H9 (cell line): ENCODE measurements around the gene KCNQ2. TPM values are rescaled to one million over a fixed set of nuclear protein-coding genes. Genes with fewer than 3 reads are reported as not detected.

ENCODE experiments used
- DNase-seq: peaks from one replicate; pipeline ENCODE4 v3.0.0-alpha.2; 2017
- H2AFZ ChIP-seq: one replicate; pipeline ENCODE4 v1.6.1; 2013; ENCODE audit warnings: mild to moderate bottlenecking, low read length, control low read depth, moderate library complexity
- H2AK5ac ChIP-seq: 2 replicates; pipeline ENCODE4 v1.6.1; 2013; ENCODE audit warnings: low read length, control low read depth, mixed read lengths; ENCODE audit not compliant: insufficient read length
- H2BK120ac ChIP-seq: one replicate; pipeline ENCODE4 v1.6.1; 2013; ENCODE audit warnings: low read depth, mild to moderate bottlenecking, low read length, control low read depth, inconsistent platforms; ENCODE audit not compliant: poor library complexity, severe bottlenecking
- H2BK12ac ChIP-seq: 2 replicates; pipeline ENCODE4 v1.6.1; 2013; ENCODE audit warnings: low read length, control low read depth, mixed read lengths, low read depth; ENCODE audit not compliant: insufficient read length
- H2BK15ac ChIP-seq: 2 replicates; pipeline ENCODE4 v1.6.1; 2013; ENCODE audit warnings: low read depth, low read length, control low read depth
- H2BK20ac ChIP-seq: one replicate; pipeline ENCODE4 v1.6.1; 2013; ENCODE audit warnings: low read depth, mild to moderate bottlenecking, low read length, control low read depth, inconsistent platforms; ENCODE audit not compliant: poor library complexity, severe bottlenecking
- H2BK5ac ChIP-seq: 2 replicates; pipeline ENCODE4 v1.6.1; 2013; ENCODE audit warnings: low read length, control low read depth, mixed read lengths; ENCODE audit not compliant: insufficient read length
- H3K14ac ChIP-seq: 2 replicates; pipeline ENCODE4 v1.6.1; 2013; ENCODE audit warnings: low read length, control low read depth; ENCODE audit not compliant: insufficient read depth
- H3K18ac ChIP-seq: 2 replicates; pipeline ENCODE4 v1.6.1; 2013; ENCODE audit warnings: low read depth, mild to moderate bottlenecking, mixed read lengths, low read length, control low read depth; ENCODE audit not compliant: insufficient read length
- H3K23ac ChIP-seq: 2 replicates; pipeline ENCODE4 v1.6.1; 2013; ENCODE audit warnings: low read length, control low read depth, mixed read lengths, low read depth; ENCODE audit not compliant: insufficient read length
- H3K23me2 ChIP-seq: 2 replicates; pipeline ENCODE4 v1.6.1; 2013; ENCODE audit warnings: low read depth, mild to moderate bottlenecking, mixed read lengths, low read length, control low read depth; ENCODE audit not compliant: insufficient read length, poor library complexity, severe bottlenecking
- H3K27ac ChIP-seq: 2 replicates; pipeline ENCODE4 v1.5.1; 2013; ENCODE audit warnings: low read length, control low read depth, mixed read lengths, low read depth; ENCODE audit not compliant: insufficient read length
- H3K27me3 ChIP-seq: 2 replicates; pipeline ENCODE4 v1.6.1; 2013; ENCODE audit warnings: low read length, control low read depth, inconsistent platforms; ENCODE audit not compliant: insufficient read depth
- H3K4ac ChIP-seq: 2 replicates; pipeline ENCODE4 v1.6.1; 2013; ENCODE audit warnings: low read depth, mild to moderate bottlenecking, control low read depth, inconsistent platforms, low read length, moderate library complexity
- H3K4me1 ChIP-seq: 2 replicates; pipeline ENCODE4 v1.6.1; 2013; ENCODE audit warnings: low read length, control low read depth, inconsistent platforms; ENCODE audit not compliant: insufficient read depth
- H3K4me2 ChIP-seq: 2 replicates; pipeline ENCODE4 v1.6.1; 2013; ENCODE audit warnings: low read length, control low read depth, mixed read lengths; ENCODE audit not compliant: insufficient read length, insufficient read depth
- H3K56ac ChIP-seq: 2 replicates; pipeline ENCODE4 v1.6.1; 2013; ENCODE audit warnings: low read depth, mild to moderate bottlenecking, mixed read lengths, low read length, control low read depth; ENCODE audit not compliant: insufficient read length
- H3K79me1 ChIP-seq: 2 replicates; pipeline ENCODE4 v1.6.1; 2013; ENCODE audit warnings: low read depth, mild to moderate bottlenecking, moderate library complexity, low read length, control low read depth, inconsistent platforms; ENCODE audit not compliant: insufficient read depth, poor library complexity, severe bottlenecking
- H3K79me2 ChIP-seq: 2 replicates; pipeline ENCODE4 v1.6.1; 2013; ENCODE audit warnings: low read length, control low read depth, inconsistent platforms; ENCODE audit not compliant: insufficient read depth
- H3K9ac ChIP-seq: 2 replicates; pipeline ENCODE4 v1.6.1; 2013; ENCODE audit warnings: low read length, control low read depth, mixed read lengths; ENCODE audit not compliant: insufficient read length; ENCODE audit errors: extremely low read depth
- H3K9me3 ChIP-seq: one replicate; pipeline ENCODE4 v1.6.1; 2013; ENCODE audit warnings: low read depth, low read length, inconsistent platforms; ENCODE audit not compliant: control insufficient read depth
- H3T11ph ChIP-seq: one replicate; pipeline ENCODE4 v1.6.1; 2013; ENCODE audit warnings: mild to moderate bottlenecking, low read length, control low read depth, inconsistent platforms
- H4K20me1 ChIP-seq: one replicate; pipeline ENCODE4 v1.6.1; 2013; ENCODE audit not compliant: control insufficient read depth, insufficient read length, insufficient read depth
- H4K5ac ChIP-seq: 2 replicates; pipeline ENCODE4 v1.6.1; 2013; ENCODE audit warnings: low read depth, mild to moderate bottlenecking, mixed read lengths, low read length, control low read depth; ENCODE audit not compliant: insufficient read length
- H4K8ac ChIP-seq: replicated peaks from 2 replicates; pipeline ENCODE4 v1.6.1; 2013; ENCODE audit warnings: low read length, control low read depth, mixed read lengths, low read depth; ENCODE audit not compliant: insufficient read length
- H4K91ac ChIP-seq: 2 replicates; pipeline ENCODE4 v1.6.1; 2013; ENCODE audit warnings: low read depth, mild to moderate bottlenecking, moderate library complexity, mixed read lengths, low read length, control low read depth; ENCODE audit not compliant: insufficient read length
- H3K27ac Mint-ChIP-seq, 3 experiments: 2 replicates in 2 of 3; 3 replicates in 1 of 3; pipeline ENCODE4 v1.8.0; 2020 to 2021; ENCODE audit warnings: mixed read lengths in 3 of 3, mild to moderate bottlenecking in 1 of 3, moderate library complexity in 1 of 3
- H3K27me3 Mint-ChIP-seq: 2 replicates; pipeline ENCODE4 v1.8.0; 2021; ENCODE audit warnings: low read depth, mild to moderate bottlenecking, moderate library complexity, mixed read lengths
- H3K36me3 Mint-ChIP-seq, 3 experiments: 2 replicates in 2 of 3; 3 replicates in 1 of 3; pipeline ENCODE4 v1.8.0; 2020 to 2021; ENCODE audit warnings: low read depth in 3 of 3, mixed read lengths in 3 of 3; ENCODE audit not compliant: insufficient read depth in 1 of 3
- H3K4me1 Mint-ChIP-seq, 2 experiments: 2 replicates each; pipeline ENCODE4 v1.8.0; 2020; ENCODE audit warnings: mixed read lengths in 2 of 2
- H3K4me3 Mint-ChIP-seq, 2 experiments: 2 replicates in 1 of 2; 3 replicates in 1 of 2; pipeline ENCODE4 v1.8.0; 2020 to 2021; ENCODE audit warnings: mild to moderate bottlenecking in 2 of 2, mixed read lengths in 2 of 2, moderate library complexity in 1 of 2
- H3K9me3 Mint-ChIP-seq, 2 experiments: 2 replicates in 1 of 2; 3 replicates in 1 of 2; pipeline ENCODE4 v1.8.0; 2020; ENCODE audit warnings: mild to moderate bottlenecking in 2 of 2, mixed read lengths in 2 of 2, moderate library complexity in 1 of 2
- CTCF ChIP-seq: fragments of 200-600 bp; sonication (generic); conservative IDR thresholded peaks from 3 replicates; pipeline ENCODE4 v1.8.0; 2021; ENCODE audit warnings: antibody characterized with exemption, mild to moderate bottlenecking
- WGBS: extraction: QIAGEN DNeasy Blood & Tissue Kit; methylation state at CpG from one replicate; pipeline ENCODE4 v1.1.7; 2013; ENCODE audit warnings: missing lambda C conversion rate, low lambda C conversion rate, mixed read lengths; ENCODE audit not compliant: insufficient read length; ENCODE audit errors: extremely low coverage; 5-methylcytosine and 5-hydroxymethylcytosine counted together
- total RNA-seq: library from RNA; stranded (reverse); gene quantifications from 2 replicates; pipeline ENCODE4 v1.2.1, GENCODE V29; 2021

The KCNQ2 gene
- total RNA-seq, 1 experiment from 2014 or later, result 69.2 TPM

GRCh38 chr20:63424613-63425012 is 47.8 kb downstream of the KCNQ2 start:
- Histone ChIP-seq H3K14ac (no peak overlapping the region), H3K4me2 (no peak overlapping the region), H3K27ac (no peak overlapping the region), H3K4me1 (no peaks in the 10 kb centered on the region), H2BK20ac (no peak overlapping the region), H3K18ac (no peak overlapping the region), H2BK12ac (no peak overlapping the region), H3K4ac (no peak overlapping the region), H3K9me3 (no peaks in the 10 kb centered on the region), H4K91ac (no peak overlapping the region), H3K23me2 (no peaks in the 10 kb centered on the region), H2BK15ac (no peak overlapping the region), H4K8ac (no peak overlapping the region), H2BK120ac (no peak overlapping the region), H2AK5ac (no peak overlapping the region), H4K20me1 (no peaks in the 10 kb centered on the region), H2AFZ (no peak overlapping the region), H3K79me2 (no peaks in the 10 kb centered on the region), H3K79me1 (no peaks in the 10 kb centered on the region), H3K56ac (no peak overlapping the region), H3T11ph (no peak overlapping the region), H3K23ac (no peak overlapping the region), H2BK5ac (no peak overlapping the region), H4K5ac (no peak overlapping the region), H3K27me3 (no peaks in the 10 kb centered on the region), H3K9ac (no peak overlapping the region)
- peaks cover 0 to 3% of the 10 kb centered on the region in 2 experiments; a peak in 1 of 5 replicates for H3K9me3 Mint-ChIP-seq
- no peak overlapping the region for H3K27ac Mint-ChIP-seq
- no peak for DNase-seq
- no peak for TF ChIP-seq CTCF
- no peak overlapping the region for H3K4me3 Mint-ChIP-seq
- no CpG with 5 or more reads among the region's 25 CpGs for WGBS
- peaks cover 14 to 25% (median 16%) of the 10 kb centered on the region in 3 experiments for H3K36me3 Mint-ChIP-seq
- H3K27me3 Mint-ChIP-seq, result no peaks in the 10 kb centered on the region
- H3K4me1 Mint-ChIP-seq, result peaks cover 0 to 2% of the 10 kb centered on the region in 2 experiments; a peak in 1 of 4 replicates
